ENCODE data around the gene KLF7. TPM values are rescaled to one million over a fixed set of nuclear protein-coding genes. Genes with fewer than 3 reads are reported as not detected.

Gene KLF7
- total RNA-seq, 4 donors from 2014 or later = 22.5 to 63.5 (median 37.1) TPM

DNA sequence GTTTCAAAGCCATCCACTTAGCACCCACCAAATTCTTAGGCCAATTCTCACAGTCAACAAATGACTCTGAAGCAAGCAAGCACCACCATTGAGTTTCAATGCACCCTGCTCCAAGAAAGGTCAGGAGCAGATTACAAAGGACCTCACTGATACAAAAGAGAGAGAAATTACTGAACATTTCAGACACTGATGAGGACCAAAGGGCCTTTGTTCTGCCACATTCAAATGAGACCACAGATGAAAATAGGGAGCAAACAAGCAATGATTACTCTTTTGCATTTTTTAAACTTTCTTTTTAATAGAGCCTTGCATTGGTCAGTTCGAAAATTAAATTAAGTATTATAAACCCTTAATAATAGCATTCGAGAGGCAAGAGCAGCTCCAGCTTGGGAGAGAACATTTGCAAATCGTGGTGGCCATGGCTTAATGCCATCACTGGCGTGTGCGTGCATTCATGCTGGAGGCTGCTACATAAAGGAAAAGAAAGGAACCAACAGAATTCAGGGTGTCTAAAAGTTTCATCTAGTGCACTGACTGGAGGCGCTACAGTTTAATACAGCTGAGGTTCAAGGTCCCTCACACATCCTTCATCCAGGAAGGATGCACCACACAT lies 87.5 kb downstream of the KLF7 start:
- peaks cover 0 to 3% (median 0%) of the 10 kb centered on the region in 4 donors for H3K4me1 ChIP-seq
- peaks cover 0 to 32% (median 0%) of the 10 kb centered on the region in 3 donors for H3K36me3 ChIP-seq
- H3K4me3 ChIP-seq = no peak overlapping the region
- TF ChIP-seq POLR2A (IDR thresholded peaks at IDR 0.05) = no peak
- TF ChIP-seq, protein P1, sequence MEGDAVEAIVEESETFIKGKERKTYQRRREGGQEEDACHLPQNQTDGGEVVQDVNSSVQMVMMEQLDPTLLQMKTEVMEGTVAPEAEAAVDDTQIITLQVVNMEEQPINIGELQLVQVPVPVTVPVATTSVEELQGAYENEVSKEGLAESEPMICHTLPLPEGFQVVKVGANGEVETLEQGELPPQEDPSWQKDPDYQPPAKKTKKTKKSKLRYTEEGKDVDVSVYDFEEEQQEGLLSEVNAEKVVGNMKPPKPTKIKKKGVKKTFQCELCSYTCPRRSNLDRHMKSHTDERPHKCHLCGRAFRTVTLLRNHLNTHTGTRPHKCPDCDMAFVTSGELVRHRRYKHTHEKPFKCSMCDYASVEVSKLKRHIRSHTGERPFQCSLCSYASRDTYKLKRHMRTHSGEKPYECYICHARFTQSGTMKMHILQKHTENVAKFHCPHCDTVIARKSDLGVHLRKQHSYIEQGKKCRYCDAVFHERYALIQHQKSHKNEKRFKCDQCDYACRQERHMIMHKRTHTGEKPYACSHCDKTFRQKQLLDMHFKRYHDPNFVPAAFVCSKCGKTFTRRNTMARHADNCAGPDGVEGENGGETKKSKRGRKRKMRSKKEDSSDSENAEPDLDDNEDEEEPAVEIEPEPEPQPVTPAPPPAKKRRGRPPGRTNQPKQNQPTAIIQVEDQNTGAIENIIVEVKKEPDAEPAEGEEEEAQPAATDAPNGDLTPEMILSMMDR (IDR thresholded peaks at IDR 0.05) = no peak
- no peaks in the 10 kb centered on the region for H3K27me3 ChIP-seq
- no peak overlapping the region for H3K27ac ChIP-seq
- no peak for DNase-seq
- no peaks in the 10 kb centered on the region for H3K9me3 ChIP-seq

DNA sequence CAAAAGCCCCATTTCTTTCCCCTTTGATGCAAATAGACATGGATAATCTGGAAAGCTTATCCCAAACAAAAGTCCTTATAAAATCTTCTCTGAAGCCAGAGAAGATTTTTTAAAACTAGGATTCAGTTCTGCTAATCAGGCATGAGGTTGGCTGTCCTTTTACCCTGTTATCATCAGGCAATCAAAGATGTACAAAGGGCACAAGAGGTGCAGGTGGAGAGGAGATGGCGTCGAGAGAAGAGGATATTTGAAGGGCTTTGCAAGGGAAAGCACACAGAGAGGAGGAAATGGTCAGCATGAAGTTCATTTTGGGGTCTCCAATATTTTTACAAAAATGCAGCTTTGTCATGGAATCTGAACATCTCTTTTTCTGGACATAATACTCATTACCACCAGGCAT lies 88.5 kb downstream of the KLF7 start:
- peaks cover 0 to 31% (median 0%) of the 10 kb centered on the region in 3 donors for H3K36me3 ChIP-seq
- no peak overlapping the region for H3K27ac ChIP-seq
- H3K27me3 ChIP-seq = no peaks in the 10 kb centered on the region
- no peak overlapping the region for H3K4me3 ChIP-seq
- no peak for DNase-seq
- no peaks in the 10 kb centered on the region for H3K9me3 ChIP-seq
- peaks cover 0 to 3% (median 0%) of the 10 kb centered on the region in 4 donors for H3K4me1 ChIP-seq
- no peak for TF ChIP-seq POLR2A (IDR thresholded peaks at IDR 0.05)
- TF ChIP-seq, protein P1 (IDR thresholded peaks at IDR 0.05) = no peak

DNA sequence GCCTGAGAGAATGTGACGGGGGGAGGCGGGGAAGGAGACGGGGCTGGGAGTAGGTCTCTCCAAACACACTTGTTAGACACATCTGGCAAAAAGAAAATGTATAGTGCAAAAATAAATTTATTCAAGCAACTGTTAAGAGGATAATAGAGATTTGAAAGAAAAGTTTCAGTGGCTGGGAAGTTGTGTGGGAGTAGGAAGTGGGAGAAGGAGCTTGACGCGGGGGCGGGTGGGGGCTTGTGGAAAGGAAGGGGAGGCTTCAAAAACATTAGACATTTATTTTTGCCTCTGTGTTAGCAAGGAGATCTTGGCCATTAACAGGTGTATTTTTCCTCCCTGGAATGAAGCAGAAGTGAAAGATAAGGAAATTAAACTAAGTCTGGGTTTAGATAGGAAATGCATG lies 90.3 kb downstream of the KLF7 start:
- no peak for DNase-seq
- H3K27ac ChIP-seq = no peak overlapping the region
- TF ChIP-seq, protein P1 (IDR thresholded peaks at IDR 0.05) = no peak
- no peak for TF ChIP-seq POLR2A (IDR thresholded peaks at IDR 0.05)
- H3K27me3 ChIP-seq = no peaks in the 10 kb centered on the region
- no peaks in the 10 kb centered on the region for H3K9me3 ChIP-seq
- H3K4me1 ChIP-seq = peaks cover 0 to 3% (median 0%) of the 10 kb centered on the region in 4 donors
- no peak overlapping the region for H3K4me3 ChIP-seq
- peaks cover 0 to 14% (median 0%) of the 10 kb centered on the region in 3 donors for H3K36me3 ChIP-seq

DNA sequence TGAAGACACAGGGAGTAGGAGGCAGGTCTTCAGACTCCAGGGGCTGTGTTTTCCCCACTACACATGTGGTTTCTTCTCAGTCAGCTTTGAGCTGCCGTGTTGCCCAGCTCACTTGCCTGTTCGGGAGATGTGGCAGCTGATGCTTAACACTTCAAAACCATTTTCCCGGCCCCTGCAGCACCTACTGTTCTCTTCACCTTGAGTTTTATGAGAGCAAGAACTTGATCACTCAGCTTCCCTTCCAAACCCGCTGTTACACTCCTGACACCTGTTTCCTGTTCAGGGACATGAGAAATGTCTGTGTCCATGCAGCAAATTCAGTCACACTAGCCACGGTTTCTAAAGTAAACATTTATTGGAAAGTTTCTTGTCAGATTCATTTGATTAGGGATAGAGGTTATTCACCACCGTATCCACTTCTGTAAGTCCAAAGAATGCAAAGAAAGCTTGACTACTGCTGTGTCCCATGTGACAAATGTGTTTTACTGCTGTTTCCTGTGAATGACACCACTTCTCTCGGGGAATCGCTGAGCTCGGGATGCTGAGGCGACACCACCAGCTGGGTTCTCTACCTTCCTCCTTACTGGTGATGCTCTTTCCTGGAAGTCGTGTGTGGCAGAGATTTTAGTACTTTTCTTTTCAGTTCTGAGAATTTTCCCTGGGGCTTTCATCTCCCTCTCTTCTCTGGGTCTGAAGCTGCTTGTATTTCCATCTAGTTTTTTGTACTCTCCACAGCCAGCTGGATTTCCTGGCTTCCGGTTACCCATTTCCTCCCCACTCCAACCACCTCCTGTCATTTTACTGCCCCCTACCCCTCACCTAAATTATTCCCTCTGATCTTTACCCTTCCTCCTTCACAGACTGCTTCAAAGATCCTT lies 91.7 kb downstream of the KLF7 start:
- DNase-seq = peak in 1 of 3 donors; percentile 22
- Histone ChIP-seq H3K36me3 (peaks cover 0 to under 1% (median 0%) of the 10 kb centered on the region in 3 donors), H3K27me3 (no peaks in the 10 kb centered on the region), H3K27ac (peak overlapping the region in 1 of 4 donors; percentile 3), H3K9me3 (no peaks in the 10 kb centered on the region), H3K4me3 (no peak overlapping the region), H3K4me1 (peaks cover 0 to 3% (median 0%) of the 10 kb centered on the region in 4 donors)
- no peak for TF ChIP-seq POLR2A (IDR thresholded peaks at IDR 0.05)
- TF ChIP-seq, protein P1 (IDR thresholded peaks at IDR 0.05) = no peak

DNA sequence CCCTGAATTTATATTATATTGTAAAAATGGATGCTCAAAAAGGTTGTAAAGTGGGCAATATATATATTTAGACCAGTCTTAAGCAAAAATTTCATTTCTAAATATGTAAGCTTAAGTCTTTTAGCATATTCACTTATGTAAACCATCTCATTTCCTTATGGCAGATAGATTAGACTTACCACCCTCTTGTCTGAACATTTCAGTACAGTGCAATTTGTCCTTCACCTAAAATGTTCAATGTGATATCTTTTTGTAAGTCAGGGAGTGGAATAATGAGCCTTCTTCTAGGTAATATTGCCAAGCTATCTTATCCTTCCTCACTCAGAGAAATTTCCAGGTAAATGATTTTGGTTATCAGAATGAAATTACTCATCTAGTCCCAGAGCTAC lies 92.3 kb downstream of the KLF7 start:
- H3K36me3 ChIP-seq = no peaks in the 10 kb centered on the region
- no peaks in the 10 kb centered on the region for H3K27me3 ChIP-seq
- no peaks in the 10 kb centered on the region for H3K9me3 ChIP-seq
- no peak for DNase-seq
- H3K4me3 ChIP-seq = no peak overlapping the region
- no peak overlapping the region for H3K27ac ChIP-seq
- TF ChIP-seq, protein P1 (IDR thresholded peaks at IDR 0.05) = no peak
- no peak for TF ChIP-seq POLR2A (IDR thresholded peaks at IDR 0.05)
- peaks cover 0 to 3% (median 0%) of the 10 kb centered on the region in 4 donors for H3K4me1 ChIP-seq
